Left cardiac atrium (tissue), 4 donors: Measurements from ENCODE around the gene SEMA4B. TPM values are rescaled to one million over a fixed set of nuclear protein-coding genes. Genes with fewer than 3 reads are reported as not detected.
"Not testable (repeated sequence)": the region's sequence is repeated elsewhere in the genome, so short reads cannot be mapped to it uniquely, and the experiment has no call there.

Source experiments
- ATAC-seq, 2 donors: fragments of 200-7000 bp; cut with Tn5 transposase; one replicate each; pipeline ENCODE4 v1.9.1; 2020; ENCODE audit warnings: mild to moderate bottlenecking in 2 of 2, moderate library complexity in 2 of 2
- DNase-seq: peaks from one replicate; pipeline ENCODE4 v3.0.0-alpha.2; 2020
- intact Hi-C, 2 donors: fragments of 100-400 bp; cut with DNase I; formaldehyde crosslinking; loops; one replicate each; pipeline versions ENCODE4 v1.14.1 to v1.15.1; 2022 to 2023
- total RNA-seq, 2 donors: library from RNA; stranded (reverse); fragmentation: NEBNext Ultra II Directional; extraction: Animal tissue kit (Norgen Biotek cat#: 25700); gene quantifications; one replicate each; pipeline ENCODE4 v1.2.1, GENCODE V29; 2021
- donor health status: DM: no; HTN: yes; CAD: no.
- donor health status: DM: no; HTN: yes; CAD: no; lungs with severe emphysema.
- donor health status: DM: yes; HTN: yes; CAD: no.
- donor health status: Dilated cardiomyopathy.

The SEMA4B gene
- total RNA-seq, 2 donors from 2014 or later, result 26.2 to 41.2 TPM

DNA sequence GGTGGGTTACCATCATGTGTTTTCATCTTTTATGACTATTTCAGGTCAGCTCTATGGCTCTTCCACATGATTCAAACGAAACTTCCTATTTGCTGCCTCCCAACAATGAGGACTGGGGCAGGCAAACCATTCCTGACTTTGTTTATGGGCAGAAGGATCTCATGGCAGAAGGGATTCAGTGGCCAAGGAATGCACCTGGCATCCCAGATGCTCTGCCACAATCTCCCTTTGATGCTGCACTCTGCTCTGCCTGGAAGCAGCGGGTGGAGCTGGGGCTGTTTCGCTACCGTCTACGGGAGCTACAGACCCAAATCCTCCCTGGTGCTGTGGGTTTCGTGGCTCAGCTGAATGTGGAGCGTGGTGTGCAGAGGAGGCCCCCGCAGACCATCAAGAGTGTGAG, 39.7 kb downstream of the SEMA4B start:
- ATAC-seq (no peak), DNase-seq (no peak)
- intact Hi-C loops, result no loop called here

DNA sequence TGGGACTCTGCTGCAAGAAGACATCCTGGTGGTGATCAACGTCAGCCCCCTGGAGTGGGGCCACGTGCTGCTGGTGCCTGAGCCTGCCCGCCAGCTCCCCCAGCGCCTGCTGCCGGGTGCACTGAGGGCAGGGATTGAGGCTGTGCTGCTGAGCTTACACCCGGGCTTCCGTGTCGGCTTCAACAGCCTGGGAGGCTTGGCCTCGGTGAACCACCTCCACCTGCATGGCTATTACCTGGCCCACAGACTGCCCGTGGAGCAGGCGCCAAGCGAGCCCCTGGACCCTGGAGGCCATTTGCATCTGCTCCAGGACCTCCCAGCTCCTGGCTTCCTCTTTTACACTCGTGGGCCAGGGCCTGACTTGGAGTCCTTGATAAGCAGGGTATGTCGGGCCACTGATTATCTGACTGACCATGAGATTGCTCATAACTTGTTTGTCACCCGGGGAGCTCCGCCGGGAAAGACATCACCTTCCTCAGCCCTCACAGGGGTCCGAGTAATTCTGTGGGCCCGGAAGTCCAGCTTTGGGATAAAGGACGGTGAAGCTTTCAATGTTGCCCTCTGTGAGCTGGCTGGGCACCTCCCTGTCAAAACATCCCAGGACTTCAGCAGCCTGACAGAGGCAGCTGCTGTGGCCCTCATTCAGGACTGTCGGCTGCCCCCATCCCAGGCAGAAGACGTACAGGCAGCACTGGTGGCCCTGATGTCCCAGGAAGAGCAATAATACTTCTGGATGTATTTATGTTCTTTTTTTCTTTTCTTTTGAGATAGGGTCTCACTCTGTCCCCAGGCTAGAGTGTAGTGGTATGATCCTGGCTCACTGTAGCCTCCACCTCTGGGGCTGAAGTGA, 40.4 kb downstream of the SEMA4B start:
- intact Hi-C loops, result no loop called here
- DNase-seq (no peak), ATAC-seq (peak; percentile 67 to 73)

DNA sequence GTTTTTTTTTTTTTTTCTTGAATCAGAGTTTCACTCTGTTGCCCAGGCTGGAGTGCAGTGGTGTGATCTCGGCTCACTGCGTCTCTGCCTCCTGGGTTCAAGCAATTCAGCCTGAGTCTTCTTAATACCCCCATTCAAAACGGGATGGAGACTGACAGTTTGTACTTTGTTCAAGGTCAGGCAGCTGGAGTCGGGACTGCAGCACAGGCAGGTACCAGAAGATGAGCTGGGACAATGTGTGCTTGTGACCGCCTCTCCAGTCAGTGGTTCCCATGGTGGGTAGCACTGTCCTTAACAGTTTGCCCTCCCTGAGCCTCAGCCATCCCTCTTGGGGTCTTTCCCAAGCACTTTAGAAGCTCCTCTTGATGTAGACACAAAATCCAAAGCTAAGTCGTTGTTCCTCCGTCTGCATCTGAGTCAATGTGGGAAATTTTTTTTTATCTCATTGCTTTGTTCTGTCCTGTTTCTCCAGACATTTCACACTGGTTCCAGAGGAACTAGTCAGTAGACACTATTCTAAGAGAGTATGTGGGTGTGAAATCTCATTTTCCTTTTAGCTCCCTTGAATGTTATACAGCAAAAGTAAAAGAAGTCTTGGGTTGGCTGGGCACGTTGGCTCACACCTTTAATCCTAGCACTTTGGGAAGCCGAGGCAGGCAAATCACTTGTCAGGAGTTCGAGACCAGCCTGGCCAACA, 43.0 kb downstream of the SEMA4B start:
- intact Hi-C loops, result no loop called here
- ATAC-seq (no peak), DNase-seq (no peak)

DNA sequence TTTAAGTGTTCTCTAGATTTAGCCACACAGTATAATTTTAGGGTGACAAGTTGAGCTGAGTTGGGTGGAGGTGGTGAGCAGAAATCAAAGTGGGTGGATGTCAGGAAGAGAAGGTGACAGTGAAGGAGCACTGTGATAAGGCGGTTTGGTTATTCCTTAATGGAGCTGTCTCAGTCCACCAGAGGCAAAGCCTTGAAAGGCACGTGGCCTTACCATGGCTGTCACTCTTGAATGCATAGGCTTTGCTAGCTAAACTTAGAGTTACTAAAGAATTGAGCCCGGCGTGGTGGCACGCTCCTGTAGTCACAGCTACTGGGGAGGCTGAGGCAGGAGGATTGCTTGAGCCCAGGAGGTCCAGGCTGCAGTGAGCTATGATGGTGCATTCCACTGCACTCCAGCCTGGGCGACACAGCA, 47.7 kb downstream of the SEMA4B start:
- DNase-seq (no peak), ATAC-seq (peak; percentile 72 to 84)
- intact Hi-C loops, result no loop called here

DNA sequence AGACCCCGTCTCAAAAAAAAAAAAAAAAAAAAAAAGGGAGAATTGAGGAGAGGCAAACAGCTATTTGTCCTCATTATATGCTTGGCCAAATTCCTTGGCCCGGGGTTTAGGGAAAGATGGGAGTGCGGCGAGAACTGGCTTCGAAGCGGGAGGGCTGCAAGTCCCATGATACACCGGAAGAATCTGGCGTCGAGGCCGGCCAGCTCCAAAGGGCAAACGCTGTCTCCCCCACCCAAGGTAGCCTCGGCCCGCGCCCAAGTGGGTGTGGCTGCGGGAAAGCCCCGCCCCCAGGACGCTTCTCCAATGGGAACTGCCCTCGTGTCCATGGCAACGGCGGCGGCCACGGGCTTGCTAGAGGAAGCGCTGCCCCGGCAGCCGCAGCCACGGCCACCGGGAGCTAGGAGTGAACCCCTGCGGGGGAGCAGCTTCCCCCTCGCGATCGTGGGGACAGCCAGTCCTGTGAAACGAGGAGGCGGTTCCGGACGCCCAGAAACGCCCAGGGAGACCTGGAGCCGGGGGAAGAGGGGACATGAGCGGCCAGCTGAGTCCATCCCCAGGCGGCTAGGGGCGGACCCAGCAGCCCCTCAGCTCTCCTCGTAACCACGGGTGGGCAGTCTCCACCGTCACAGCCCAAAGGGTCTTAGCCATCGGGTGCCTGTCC, 48.2 kb downstream of the SEMA4B start, which contains the start of gene TTLL13:
TTLL13 (plus strand) TSS at position 354 of the 661 bp plus-strand sequence. CDS start 1,075 bp downstream, outside the sequence.
- DNase-seq (peak; percentile 98), ATAC-seq (peak; percentile 96 to 97)
- intact Hi-C loops, result no loop called here

DNA sequence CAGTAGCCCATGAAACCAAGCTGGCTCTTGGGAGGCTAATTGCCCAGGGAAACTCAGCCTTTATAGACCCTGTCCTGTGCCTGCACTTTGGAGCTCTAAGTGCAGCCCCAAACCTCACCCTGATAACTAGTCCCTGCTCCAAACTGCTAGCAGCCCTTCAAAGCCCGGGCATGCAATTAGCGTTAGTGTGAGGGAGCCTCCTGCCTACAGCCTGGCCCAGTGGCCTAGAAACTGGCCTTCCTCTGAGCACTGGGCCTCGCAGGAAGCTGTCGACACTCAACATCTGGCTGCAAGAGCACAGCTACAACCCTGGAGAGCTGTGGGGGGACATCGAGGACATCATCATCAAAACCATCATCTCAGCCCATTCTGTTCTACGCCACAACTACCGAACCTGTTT, 56.6 kb downstream of the SEMA4B start:
- DNase-seq (no peak), ATAC-seq (no peak)
- intact Hi-C loops, result no loop called here

DNA sequence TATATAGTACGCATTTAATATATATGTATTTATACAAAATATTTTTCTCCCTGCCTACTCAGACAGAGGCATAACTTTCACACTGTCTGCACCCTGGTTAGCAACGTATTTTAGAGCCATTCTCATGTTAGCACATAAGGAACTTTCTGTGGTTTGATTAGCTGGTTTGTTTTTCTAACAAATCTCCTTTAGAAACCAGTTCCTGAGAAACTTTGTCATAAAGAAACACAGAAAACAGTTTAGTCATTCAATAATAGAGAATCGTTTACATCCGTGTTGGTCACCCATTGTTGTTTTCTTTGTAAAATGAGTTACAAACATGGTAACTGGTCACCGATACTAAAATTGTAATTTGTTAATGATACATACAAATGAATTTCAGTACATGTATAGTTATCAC, 58.4 kb downstream of the SEMA4B start:
- ATAC-seq (no peak), DNase-seq (no peak)
- intact Hi-C loops, result no loop called here

DNA sequence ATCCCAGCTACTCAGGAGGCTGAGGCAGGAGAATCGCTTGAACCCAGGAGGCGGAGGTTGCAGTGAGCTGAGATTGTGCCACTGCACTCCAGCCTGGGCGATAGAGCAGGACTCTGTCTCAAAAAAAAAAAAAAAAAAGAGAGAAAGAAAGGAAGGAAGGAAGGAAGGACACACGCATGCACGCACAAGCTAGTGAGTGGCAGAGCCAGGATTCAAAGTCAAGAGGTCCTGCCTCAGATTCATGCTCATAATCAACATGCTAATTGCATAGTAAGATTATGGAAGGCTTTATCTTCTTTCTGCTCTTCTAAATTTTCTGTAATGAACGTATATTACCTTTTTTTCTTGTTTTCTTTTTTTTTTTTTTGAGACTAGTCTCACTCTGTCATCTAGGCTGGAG, 59.6 kb downstream of the SEMA4B start:
- intact Hi-C loops, result loop anchor here in 1 of 2 donors (10.0 kb wide), 1 partner anchor 366 kb away; the partner anchor contains the start of gene AP3S2
- not testable (repeated sequence) for ATAC-seq, DNase-seq

DNA sequence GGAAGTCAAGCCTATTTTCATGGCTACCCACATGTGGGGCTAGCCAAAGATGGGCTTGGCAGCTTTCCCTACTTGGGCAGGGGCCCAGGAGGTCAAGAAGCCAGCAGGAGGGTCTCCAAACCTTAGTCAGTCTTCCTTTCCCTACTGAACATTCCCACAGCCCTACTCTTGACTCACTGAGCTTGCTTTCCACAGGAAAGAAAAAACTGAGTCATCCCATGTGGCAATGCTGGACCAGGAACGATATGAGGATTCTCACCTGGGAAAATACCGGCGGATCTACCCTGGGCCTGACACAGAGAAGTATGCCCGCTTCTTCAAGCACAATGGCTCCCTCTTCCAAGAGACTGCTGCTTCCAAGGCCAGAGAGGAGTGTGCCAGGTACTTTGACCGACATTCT, 60.7 kb downstream of the SEMA4B start:
- DNase-seq (no peak), ATAC-seq (no peak)
- intact Hi-C loops, result loop anchor here in 1 of 2 donors (10.0 kb wide), 1 partner anchor 367 kb away; the partner anchor contains the start of gene AP3S2

DNA sequence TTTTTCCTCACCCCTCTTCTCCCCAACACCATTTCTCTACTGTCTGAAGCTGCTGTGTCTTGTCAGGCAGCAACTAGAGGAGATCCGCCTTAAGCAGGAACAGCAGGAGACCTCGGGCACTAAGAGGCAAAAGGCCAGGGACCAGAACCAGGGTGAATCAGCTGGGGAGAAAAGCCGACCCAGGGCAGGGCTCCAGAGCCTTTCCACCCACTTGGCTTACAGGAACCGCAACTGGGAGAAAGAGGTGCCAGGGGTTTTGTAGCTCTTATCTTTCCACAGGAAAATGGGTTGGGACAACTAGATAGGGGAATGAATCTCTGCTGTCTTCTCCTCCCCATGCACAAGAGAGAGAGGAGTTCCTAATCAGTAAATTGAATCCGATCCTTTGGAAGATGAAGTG, 61.3 kb downstream of the SEMA4B start:
- intact Hi-C loops, result loop anchor here in 1 of 2 donors (10.0 kb wide), 1 partner anchor 368 kb away; the partner anchor contains the start of gene AP3S2
- no peak for DNase-seq
- no peak for ATAC-seq

DNA sequence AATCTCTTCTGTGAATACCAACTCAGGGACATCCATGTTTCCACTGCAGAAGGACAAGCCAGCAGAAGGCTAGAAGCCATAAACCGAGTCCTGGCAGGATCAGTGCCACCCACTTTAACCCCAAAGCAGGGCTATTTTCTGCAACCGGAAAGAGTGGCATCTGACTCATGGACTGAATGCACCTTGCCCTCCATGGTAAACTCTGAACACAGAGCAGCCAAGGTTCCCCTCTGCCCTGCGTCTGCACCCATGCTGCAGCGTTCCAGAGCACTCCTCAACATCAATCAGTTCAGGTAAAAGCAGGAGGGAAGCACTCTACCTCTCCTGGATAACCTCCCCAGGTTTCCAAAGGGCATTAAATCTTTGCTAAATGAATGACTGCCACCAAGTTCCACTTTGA, 63.5 kb downstream of the SEMA4B start:
- DNase-seq, result no peak
- peak; percentile 16 for ATAC-seq
- intact Hi-C loops, result loop anchor here in 1 of 2 donors (10.0 kb wide), 1 partner anchor 370 kb away; the partner anchor contains the start of gene AP3S2

DNA sequence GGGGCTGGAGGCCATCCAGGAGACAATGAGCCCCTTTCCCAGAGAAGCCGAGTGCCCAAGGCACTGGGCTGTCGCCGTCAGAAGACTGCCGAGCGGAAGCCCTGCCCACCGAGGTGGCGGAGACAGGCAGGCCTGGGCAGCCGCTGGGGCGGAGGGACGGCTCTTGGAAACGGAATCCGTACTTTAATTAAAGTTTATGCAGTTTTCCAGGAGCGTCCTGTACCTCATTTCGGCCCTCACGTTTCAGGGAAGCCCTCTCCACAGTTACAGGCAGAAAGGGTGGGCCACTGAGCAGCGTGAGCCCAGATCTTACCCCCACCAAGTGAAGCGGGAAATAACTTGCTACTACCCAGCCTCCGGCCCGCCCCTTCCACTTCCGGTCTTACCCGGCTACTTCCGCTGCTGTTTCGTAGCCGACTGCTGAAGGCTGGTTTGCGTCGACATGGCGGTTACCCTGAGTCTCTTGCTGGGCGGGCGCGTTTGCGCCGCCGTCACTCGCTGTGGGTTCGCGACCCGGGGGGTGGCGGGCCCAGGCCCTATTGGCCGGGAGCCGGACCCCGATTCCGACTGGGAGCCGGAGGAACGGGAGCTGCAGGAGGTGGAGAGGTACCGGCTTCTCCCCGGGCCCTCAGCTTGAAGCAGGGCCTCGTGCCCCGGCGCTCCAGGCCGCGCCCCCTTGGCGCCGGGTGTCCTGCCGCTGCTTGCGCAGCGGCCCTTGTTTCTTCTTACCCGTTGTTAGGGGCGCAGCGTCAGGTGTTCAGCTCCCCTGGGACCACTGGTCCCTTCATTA, 64.3 kb downstream of the SEMA4B start, which contains the start of gene NGRN:
NGRN (plus strand) TSS at position 402 of the 790 bp plus-strand sequence; CDS start at position 443, 41 bp downstream.
- intact Hi-C loops, result loop anchor here in 1 of 2 donors (10.0 kb wide), 1 partner anchor 371 kb away; the partner anchor contains the start of gene AP3S2
- ATAC-seq (peak; percentile 96 to 97), DNase-seq (peak; percentile 93)

DNA sequence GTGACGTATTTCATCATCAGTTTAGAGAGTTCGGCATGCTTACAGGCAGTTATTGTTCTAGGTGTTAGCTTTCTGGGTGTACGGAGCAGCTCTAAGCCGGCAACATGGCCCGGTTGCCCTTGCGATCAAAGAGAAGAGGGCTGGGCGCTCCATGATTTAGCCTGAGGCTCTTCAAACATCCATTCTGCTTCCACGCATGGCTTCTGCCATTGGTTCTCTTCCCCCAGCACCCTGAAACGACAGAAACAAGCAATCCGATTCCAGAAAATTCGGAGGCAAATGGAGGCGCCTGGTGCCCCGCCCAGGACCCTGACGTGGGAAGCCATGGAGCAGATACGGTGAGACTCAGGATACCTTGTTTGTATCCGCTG, 64.9 kb downstream of the SEMA4B start:
- ATAC-seq (peak; percentile 31 to 57), DNase-seq (peak; percentile 62)
- intact Hi-C loops, result loop anchor here in 1 of 2 donors (10.0 kb wide), 1 partner anchor 371 kb away; the partner anchor contains the start of gene AP3S2

DNA sequence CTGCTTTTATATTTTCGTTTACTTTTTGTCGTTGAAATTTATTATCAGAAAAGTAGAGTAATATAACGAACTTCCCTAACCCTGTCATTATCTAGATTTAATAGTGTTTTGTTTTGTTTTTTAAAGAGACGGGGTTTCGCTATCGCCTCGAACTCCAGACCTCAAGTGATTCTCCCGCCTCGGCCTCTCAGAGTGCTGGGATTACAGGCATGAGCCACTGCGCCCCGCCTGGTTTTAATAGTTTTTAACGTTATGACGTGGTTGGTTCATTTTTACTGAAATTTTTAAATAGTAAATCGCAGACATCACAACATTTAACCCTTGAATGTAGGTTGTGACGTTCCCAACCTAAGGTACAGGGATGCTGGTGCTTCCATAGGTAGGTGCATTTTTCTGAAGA, 65.4 kb downstream of the SEMA4B start:
- intact Hi-C loops, result loop anchor here in 1 of 2 donors (10.0 kb wide), 1 partner anchor 372 kb away; the partner anchor contains the start of gene AP3S2
- ATAC-seq (no peak), DNase-seq (no peak)

DNA sequence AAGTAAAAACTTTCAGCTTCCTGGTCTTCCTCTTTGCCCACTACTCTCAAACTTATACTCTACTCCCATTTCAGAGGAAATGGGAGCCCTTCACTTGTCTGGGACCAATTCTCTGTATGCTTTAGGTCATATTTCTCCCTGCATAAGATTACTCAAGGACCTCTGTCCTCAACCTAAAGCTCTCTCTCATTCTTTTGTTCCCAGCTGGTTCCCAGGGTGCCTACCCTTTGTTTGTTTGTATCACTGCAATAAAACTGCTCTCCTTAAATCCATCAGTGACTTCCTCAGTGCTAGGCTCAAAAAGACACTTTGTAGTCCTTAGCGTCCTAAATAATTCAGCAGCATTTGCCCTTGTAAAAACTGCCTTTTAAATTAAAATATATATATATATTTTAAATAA, 67.3 kb downstream of the SEMA4B start:
- no peak for ATAC-seq
- intact Hi-C loops, result loop anchor here in 1 of 2 donors (10.0 kb wide), 1 partner anchor 374 kb away; the partner anchor contains the start of gene AP3S2
- no peak for DNase-seq

DNA sequence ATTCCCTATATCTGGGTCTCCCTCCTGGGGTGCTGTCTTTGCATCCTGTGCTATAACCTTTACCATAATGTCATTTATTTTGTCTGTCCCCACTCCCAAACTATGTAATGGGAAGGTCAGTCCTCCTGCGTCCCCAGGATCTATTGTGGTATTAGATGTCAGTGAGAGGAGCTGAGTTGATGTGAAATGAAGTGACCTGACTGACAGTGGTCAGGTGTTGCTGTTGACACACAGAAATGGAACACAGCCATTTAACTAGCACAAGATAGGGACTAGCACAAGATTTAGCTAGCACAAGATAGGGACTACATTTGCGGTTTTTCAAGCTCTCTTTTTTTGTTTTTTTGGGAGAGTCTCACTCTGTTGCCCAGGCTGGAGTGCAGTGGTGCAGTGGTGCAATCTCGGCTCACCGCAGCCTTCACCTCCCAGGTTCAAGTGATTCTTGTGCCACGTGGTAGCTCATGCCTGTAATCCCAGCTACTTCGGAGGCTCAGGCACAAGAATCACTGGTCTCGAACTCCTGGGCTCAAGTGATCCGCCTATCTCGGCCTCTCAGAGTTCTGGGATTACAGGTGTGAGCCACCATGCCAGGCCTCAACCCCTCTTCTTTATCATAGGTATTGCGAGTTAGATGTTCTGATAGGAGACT, 69.5 kb downstream of the SEMA4B start:
- ATAC-seq, result no peak
- intact Hi-C loops, result no loop called here
- DNase-seq, result no peak

DNA sequence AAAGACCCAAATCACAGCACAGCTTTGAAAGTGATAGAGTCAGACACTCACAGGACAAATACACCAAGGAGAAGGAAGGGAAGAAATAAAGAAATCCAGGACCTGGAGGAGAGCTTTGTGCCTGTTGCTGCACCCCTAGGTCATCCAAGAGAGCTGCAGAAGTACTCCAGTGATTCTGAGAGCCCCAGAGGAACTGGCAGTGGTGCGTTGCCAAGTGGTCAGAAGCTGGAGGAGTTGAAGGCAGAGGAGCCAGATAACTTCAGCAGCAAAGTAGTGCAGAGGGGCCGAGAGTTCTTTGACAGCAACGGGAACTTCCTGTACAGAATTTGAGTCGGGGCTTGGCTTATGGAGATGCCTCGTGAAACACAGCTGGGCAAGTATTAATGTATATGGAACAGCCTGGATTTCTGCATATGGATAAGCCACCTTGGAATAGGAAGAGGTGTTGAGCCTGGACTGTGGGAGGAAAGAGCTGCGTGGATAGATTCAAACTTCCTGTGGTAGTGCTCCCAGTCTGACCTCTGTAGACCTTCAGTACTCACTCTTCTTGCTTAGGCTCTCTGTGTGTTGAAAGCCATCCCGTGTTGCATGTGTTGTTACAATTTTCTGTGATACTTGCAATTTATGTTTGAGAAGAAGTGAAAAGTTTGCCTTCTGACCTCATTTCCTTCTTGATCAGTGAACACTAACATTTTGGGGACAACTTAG, 70.5 kb downstream of the SEMA4B start:
- peak; percentile 36 to 39 for ATAC-seq
- intact Hi-C loops, result no loop called here

More for the DNA sequence above, 70.5 kb downstream of the SEMA4B start:
- no peak for DNase-seq
